H1 (cell line): ENCODE measurements around the gene SBNO1. TPM values are rescaled to one million over a fixed set of nuclear protein-coding genes. Genes with fewer than 3 reads are reported as not detected.

Experiments used
- KDM4A ChIP-seq: IDR thresholded peaks from one replicate; pipeline ENCODE4 v1.7.1; 2012; ENCODE audit warnings: low read depth, mild to moderate bottlenecking, moderate library complexity, low read length, inconsistent platforms; ENCODE audit not compliant: severe bottlenecking
- TAF1 ChIP-seq: IDR thresholded peaks from 2 replicates; pipeline ENCODE4 v1.6.1; 2011; ENCODE audit warnings: mild to moderate bottlenecking, low read depth, low read length
- polyA plus RNA-seq, 7 experiments: library from polyadenylated mRNA; depleted of rRNA in 3 of 7; stranded (reverse) in 5 of 7; unstranded in 2 of 7; fragments of >200 nt in 5 of 7; fragments of 200-250 nt in 2 of 7; gene quantifications; 1 replicate in 5 of 7; 2 replicates in 1 of 7; 4 replicates in 1 of 7; pipeline versions ENCODE4 v1.2.1 to v1.2.3, GENCODE V29; 2011 to 2013; ENCODE audit warnings: missing spikeins in 2 of 7, mixed read lengths in 2 of 7
- total RNA-seq: library from RNA; stranded (reverse); fragmentation: NEBNext Ultra II Directional; extraction: Animal tissue kit (Norgen Biotek cat#: 25700); gene quantifications from 2 replicates; pipeline ENCODE4 v1.2.1, GENCODE V29; 2021

The SBNO1 gene
- total and polyA plus RNA-seq, 2 of the 8 experiments (the other 6 are each of a cell fraction or from before 2014, with no cell fraction given), result 6.7 to 57.7 TPM

- TF ChIP-seq TAF1 (peak; percentile 63; the same call in 1 of the 2 replicates), KDM4A (peak; percentile 30)
These were observed 93.5 kb downstream of the SBNO1 start (continued) for GRCh38 chr12:123271001-123271668.
